Hematopoietic multipotent progenitor cell treated with erythropoietin and hydrocortisone succinate and interleukin-3 and kit ligand, for 4 days (in vitro differentiated cells): ENCODE data around the gene ERI2.
A peak's percentile ranks its signal among the peaks of the same experiment; 100 is the strongest.

Source experiments
- DNase-seq: peaks from one replicate; pipeline ENCODE4 v3.0.0-alpha.2; 2015

The ERI2 gene, protein sequence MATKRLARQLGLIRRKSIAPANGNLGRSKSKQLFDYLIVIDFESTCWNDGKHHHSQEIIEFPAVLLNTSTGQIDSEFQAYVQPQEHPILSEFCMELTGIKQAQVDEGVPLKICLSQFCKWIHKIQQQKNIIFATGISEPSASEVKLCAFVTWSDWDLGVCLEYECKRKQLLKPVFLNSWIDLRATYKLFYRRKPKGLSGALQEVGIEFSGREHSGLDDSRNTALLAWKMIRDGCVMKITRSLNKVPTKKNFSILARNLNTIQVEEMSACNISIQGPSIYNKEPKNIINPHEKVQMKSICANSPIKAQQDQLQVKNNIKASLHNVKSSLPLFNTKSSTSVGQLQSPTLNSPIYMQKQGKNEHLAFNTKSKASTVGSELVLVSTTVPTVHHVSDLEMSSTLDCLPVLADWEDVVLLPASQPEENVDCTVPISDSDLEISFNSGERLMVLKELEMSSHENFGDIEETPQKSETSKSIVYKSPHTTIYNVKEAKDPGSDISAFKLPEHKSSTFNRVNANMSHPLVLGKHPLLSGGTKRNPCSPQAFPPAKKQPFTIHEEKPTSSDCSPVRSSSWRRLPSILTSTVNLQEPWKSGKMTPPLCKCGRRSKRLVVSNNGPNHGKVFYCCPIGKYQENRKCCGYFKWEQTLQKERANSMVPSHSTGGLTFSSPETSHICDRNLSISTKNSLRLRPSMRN

DNA sequence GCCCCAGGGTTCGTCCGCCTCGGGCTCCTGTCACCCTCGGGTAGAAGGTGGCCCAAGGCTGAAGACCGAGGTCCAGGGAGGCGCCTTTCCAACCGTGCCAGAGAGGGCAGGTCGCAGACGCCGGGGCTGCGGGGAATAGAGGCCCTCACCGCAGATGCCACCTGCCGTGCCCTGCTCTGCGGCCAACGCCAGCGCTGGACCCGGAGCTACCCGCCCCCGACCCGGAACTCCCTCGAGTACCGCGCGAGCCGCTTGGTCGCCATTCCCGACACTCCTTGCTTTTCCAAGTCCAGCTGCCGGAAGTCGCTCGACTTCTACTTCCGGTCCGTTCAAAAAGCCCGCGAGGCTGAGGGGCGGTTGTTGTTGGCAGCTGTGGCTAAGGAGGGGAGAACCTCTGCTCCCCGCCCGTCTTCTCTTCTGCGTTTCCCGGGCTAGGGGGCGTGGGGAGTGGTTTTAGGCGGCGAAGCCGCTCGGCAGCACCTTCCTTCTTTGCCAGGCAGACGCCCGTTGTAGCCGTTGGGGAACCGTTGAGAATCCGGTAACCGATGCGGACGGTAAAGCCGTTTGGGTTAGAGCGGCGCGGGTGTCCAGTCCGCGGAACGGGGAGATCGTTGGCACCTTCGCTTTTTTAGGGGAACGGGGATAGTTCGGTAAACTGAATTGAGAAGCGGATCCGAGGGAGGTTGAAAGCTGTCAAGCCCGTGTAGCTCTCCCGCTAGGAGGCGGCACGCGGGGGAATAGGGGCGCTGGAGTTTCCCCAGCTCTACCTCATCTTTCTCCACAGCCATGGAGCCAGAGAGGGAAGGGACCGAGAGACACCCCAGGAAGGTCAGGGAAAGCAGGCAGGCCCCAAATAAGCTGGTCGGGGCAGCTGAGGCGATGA lies at the start of gene ERI2, which contains the start of gene REXO5:
TSS of gene ERI2 (minus strand) at position 305 of the 883 bp plus-strand sequence. CDS start at position 263, 42 bp downstream.
TSS of gene REXO5 (plus strand) at position 360 of the 883 bp plus-strand sequence. CDS start at position 787, 427 bp downstream.
- DNase-seq = peak; percentile 98

DNA sequence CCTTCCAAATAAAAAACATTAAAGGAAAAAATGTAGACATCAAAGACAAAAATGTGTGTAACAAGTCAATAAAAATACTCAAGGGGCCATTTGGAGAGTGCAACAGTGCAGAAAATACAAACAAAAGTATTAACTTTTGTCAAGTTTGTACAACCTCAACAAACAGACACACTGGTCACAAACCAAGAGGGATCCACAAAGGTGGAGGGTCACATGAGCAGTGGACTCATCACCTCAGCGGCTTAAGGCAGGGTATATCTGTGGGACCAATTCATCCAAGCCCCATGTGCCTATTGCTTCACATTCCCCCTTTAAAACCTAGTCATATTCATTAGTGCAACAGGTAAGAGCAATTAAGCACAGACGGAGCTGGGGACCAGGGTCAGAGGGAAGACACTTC lies 48.7 kb upstream of the ERI2 start:
- DNase-seq = no peak

DNA sequence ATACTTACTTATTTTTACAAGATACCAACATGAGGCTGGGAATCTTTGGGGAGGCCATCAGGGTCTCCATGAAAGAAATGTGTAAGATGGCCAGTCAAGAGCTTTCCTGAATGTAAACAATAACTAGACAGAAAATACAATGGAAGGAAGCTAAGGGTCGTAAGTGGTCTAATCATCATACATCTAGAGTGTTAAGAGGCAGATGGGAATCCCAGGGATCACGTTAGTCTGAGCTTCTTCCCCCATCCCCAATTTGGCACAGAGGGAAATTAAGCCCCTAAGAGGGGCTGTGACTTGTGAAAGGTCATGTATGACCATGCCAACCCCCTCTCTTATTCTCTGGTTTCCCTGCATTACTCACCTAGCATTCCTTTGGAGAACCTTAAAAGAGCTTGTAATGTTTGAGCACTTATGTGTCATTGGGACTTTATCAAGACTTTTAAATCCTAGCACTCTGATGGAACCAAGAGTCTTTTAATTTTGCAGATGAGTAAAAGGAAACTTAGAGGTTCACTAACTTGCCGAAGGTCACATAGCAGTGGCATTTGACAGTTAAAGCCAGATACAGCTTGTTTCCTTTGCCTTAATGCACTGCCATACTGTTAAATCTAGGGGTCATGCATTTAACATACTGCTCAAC lies 47.8 kb upstream of the ERI2 start:
- DNase-seq = no peak

DNA sequence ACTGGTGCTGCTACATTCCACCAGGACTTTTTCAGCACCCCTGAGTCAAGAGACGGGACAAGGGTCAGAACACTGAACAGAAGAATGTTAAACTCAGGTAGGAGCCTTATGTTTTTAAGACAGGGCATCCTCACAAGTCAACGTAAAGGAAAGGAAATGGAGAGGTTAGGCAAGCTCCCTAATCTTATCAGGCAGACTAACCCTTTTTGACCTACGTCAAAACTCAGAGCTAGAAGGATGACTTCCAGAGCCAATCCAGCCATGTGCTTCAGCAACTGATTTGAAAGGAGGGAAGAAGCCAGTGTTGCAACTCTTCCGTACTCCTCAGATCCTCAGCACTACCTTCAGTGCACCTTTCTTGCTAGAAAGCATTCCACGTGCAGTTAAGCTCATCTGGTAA lies 46.9 kb upstream of the ERI2 start:
- DNase-seq = no peak

DNA sequence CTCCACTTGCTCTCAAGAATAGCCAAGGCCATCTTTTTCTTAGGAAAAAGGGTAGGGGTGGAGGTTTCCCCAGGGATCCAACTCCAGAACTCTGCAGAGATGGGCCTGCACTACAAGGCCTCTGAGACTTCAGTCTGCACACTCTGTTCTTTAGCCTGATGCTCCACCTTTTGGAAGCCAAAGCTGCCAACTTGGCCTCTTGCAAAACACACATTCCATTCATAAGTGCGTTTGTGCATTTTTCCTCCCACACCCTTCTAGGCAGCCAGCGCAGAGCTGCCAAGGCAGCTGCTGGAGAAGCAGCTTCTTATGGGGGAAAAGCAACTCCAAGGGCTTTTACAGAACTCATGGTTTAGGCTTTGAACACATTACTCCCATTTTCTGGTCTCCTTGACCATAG lies 45.3 kb upstream of the ERI2 start:
- no peak for DNase-seq

DNA sequence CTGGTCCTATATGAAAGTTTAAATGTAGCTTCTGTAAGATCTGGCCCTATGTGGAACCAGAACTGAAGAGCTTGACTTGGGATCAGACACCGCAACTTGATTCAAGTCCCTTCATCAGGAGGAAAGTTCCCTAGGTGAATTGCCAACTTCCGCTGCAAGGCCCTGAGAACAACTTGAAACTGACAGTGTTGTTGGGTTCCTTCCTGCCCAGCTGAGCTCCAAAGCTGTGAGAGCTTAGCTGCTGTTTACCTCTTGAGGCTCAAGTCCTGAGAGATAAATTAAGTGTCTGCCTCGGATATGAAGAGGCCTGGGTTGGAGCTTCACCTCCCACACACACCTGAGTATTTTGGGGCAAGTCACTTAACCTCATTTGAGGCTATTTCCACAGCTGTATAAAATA lies 44.7 kb upstream of the ERI2 start:
- no peak for DNase-seq

DNA sequence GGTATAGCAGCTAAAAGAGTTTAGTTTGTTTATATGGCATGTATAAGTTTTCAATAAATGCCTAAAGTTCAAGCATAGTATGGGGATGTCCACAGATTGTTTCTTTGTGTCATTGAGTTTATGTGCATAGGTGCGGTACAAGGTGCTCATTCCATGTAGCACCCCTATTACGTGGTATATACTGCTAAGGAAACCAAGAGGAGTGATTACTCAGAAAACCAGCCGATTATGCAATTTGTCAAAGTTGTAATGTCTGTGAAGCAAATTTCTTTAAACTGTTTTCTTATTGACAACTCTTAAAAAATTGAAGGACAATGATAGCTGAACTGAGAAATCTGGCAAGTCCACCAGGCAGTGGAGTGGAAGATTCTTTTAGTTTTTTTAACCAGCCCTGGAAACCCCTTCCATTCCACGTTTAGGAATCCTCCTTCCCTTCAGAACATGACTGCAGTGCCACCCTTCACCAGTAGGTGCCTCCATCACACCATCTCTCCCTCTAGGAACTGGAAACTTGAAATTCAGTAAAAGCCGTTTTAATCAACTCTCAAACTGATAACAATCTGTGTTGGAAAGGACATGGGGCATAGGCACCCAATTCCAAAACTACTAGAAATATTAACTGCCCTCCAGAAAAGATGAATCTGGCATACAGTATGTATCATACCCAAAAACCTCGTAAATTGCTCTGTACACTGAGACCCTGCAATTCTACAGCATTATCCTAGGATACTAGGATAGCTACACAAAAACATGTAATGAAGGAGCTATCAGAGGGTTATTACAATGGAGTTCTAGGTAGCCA lies 43.5 kb upstream of the ERI2 start:
- peak; percentile 81 for DNase-seq

DNA sequence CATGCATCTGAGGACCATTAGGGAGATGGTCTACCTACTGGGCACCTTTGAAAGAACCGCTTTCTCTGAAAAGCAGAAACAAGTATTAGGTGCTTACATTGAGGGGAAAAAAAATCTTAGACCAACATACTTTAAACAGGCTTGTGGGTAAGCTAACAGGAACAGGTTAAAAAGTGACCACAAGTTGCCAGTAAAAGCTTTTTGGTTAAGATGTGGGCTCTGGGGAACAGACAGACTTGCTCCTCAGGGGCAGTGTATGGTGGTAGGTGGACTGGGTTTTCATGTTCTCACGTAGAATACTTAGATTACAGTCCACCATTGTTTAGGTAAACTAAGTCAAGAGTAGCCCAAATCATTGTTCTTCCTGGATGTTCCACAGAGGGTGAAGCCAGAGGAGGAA lies 41.3 kb upstream of the ERI2 start:
- DNase-seq = no peak

DNA sequence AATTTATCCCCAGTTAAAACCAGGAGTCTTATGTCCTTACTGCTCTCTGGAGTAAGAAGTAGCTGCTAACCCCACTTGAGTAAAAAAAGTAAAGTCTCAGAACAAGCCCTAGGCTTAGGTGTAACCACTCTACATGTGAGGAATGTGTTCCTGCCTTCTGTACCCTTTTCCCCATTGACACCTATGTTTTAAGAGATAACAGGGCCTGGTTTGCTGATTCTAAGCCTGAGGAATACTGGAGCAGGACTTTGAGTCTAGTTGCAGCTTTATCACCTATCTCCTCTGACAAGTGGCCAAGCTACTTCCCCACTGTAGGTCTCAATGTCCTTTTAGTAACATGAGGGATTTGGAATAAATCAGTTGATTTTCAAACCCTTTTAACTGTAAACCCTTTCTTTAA lies 40.3 kb upstream of the ERI2 start:
- no peak for DNase-seq

DNA sequence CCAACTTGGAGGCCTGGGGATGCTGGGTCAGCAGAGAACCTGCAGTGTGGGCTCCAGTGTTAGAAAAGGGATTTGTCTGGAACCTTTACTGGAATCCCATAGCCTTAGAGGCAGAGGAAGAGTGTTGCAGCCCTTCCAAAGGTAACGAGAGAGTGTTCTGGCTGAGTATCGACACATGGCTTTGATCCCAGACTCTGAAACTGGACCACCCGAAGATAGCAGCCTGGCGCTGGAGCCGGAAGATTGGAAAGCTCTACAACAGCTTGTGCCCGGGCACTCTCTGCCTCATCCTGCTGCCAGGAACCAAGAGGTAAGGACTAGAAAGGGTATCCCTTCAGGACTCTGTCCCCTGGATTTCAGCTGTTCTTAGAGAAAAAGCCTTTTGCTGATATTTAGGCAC lies 39.8 kb upstream of the ERI2 start:
- DNase-seq = no peak

DNA sequence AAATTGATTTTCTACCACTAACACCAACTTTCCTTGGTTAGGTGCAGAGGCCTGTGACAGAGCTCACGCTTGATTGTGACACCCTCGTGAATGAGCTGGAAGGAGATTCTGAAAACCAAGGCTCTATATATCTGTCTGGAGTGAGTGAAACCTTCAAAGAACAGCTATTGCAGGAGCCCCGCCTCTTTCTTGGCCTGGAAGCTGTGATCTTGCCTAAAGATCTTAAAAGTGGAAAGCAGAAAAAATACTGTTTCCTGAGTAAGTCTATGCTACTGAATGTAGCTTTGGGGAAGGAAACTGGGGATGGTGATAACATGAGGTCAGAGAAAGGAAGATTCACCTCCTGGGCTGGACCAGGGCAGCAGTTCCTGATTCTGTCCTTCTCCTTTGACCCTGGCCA lies 38.3 kb upstream of the ERI2 start:
- DNase-seq = peak; percentile 72

DNA sequence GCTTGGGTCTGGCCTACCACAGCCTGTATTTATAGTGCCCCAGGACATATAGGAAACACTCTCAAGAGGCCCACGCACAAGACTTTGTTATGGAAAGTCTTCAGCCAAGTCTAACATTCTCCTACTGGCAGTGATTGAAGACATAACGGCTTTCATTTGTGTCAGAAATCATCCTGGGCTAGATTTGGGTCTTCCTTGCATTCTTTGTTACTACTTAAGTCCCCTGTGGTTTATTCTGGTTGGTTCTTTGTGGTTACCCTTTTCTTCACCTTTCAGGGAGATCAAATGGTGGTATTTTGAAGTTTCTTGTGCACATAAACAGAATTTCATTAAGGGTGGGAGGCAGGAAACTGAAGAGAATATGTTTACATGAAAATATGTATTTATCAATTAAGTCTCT lies 37.8 kb upstream of the ERI2 start:
- DNase-seq = no peak

DNA sequence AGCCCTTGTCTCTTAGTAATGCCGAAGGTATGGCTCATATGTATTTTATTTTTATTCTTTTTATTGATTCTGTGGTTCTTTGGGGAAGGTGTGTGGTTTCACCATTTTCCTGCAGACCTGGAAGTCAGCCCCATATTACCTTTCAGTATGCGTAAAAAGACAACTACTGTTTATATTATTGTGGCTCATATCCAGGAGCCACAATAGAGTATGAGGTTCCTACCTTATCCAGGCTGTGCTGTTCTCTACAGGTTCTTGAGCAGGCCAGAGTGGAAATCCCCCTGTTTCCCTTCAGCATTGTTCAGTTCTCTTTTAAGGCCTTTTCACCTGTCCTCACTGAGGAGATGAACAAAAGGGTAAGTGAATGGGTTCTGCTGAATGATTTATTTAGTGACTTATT lies 33.2 kb upstream of the ERI2 start:
- DNase-seq = no peak

DNA sequence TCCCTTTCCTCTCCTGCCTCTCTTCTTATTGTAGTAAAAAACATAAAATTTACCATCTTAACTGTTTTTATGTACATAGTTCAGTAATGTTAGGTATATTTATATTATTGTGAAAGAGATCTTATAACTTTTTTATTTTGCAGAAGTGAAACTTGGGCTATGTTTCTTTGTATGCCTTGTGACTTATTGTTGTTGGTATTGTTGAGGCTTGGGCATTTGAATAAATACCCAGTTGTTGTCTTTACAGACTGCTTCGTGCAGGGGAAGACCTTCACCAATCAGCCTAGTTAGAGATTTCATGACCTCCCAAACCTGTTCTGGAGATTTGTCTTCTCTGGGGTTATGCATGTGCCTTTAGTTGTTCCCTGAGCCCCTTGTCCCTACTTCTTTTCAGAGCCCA lies 32.0 kb upstream of the ERI2 start:
- no peak for DNase-seq

DNA sequence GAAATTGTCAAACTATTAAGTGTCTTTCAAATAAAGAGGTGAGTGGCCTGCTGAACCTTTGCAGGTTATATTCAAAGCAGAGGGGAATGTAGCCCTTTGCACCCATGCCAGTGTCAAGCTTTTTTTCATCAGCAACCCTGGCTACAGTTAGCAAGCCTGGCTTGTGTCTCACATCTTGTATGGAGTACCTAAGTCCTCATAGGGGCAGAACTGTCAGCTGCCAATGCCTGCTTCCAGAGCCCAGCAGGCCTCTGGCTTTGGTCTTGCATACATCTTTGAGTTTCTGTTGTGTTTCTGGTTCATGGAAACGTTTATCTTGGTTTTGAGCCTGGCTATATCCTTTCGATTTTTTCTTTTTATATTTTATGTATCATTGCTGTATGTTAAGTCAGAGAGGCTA lies 26.8 kb upstream of the ERI2 start:
- no peak for DNase-seq

DNA sequence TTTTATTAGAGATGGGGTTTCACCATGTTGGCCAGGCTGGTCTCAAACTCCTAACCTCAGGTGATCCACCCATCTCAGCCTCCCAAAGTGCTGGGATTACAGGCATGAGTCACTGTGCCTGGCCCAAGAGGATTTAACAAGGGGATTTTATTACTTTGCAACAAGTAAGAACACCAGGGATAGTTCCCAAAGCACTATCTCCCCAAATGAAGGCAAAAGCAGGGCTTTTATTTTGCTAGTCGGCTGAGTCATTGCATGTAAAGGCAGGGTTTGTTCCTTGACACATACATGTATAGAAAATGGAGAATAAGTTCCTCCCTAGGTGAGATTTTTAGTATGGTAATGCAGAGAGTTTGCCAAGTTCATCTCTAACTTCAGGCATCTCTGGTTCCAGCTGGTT lies 24.1 kb upstream of the ERI2 start:
- no peak for DNase-seq

DNA sequence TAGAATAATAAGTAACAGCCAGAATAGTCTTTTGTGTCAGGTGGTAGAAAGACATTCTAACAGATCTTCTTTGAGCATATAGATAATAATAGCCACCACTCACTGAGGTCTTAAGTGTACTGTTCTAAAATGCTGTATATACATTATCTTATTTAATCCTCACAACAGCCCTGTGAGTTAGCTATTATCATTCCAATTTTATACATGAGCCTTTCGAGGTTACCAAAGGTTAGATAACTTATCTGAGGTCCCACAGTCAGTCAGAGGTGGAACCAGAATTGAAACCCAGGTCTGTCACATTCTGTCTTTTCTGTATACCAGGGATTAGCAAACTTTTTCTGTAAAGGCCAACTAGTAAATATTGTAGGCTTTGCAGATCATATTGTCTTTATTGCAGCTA lies 23.3 kb upstream of the ERI2 start:
- DNase-seq = peak; percentile 47

DNA sequence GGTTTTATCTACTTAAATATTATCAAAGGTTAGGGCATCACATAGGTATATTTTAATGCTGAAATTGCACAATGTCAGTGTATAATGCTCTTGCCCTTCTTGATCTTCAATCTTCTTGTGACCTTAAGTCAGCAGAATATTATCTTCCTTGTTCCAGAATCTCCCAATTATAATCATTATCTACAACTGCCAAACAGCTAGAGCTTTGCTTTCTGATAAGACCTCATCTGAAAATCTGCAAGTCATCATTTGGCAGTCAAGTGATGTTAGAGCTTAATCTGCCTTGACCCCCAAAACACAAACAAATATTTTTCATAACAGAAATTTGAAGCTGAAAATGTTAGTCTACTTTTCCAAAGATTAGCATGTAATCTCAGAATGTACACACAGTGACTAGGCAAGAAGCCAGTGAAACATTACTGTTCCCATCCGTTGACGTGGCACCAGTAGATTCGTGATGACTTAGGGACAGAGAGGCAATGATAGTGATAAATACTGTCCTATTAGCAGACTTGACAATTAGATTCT lies 19.8 kb upstream of the ERI2 start:
- DNase-seq = peak; percentile 82

DNA sequence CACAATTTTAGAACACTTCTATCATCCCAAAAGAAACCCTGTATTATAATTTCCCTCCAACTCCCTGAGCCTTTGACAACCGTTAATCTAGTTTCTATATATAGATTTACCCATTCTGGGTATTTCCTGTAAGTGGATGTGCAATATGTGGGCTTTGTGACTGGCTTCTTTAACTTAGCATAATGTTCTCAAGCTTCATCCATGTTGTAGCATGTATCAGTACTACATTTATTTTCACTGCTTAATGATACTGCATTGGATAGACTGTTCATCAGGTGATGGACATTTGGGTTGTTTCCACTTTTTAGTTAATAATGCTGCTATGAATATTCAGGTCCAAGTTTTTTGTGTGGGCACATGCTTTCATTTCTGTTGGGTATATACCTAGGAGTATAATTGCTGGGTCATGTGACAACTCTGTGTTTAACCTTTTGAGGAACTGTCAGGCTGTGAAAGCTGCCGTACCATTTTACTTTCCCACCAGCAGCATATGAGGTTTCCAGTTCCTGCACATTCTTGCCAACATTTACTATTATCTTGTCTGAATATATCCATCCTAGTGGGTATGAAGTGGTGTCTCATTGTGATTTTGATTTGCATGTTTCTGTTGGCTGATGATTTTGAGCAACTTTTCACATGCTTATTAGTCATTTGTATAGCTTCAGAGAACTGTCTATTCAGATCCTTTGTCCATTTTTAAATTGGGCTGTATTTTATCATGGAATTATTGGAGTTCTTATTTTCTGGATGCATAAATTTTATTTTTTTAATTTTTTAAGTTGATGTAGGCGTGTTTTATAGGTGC lies 16.5 kb upstream of the ERI2 start:
- DNase-seq = peak; percentile 52

DNA sequence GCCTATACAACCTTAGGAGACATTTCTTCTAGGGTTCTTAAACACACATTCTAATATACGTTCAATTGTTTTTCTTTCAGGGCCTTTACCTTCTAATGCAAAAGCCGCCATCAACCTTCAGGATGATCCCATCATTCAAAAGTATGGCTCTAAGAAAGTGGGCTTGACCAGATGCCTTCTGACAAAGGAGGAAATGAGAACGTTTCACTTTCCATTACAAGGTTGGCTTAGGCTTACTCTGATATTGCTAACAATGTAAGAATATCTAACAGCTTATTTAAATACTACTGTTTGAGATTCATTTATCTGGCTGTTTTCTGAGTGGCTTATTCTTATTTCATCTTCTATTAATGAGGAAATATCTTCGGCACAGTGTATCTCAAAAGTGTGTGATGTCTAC lies 15.4 kb upstream of the ERI2 start:
- DNase-seq = no peak
